PC-3 (cell line): Measurements from ENCODE around the gene HIVEP3.

Experiments
- CTCF ChIP-seq: fragments of 300-600 bp; sonication (generic); conservative IDR thresholded peaks from 2 replicates; pipeline ENCODE4 v1.5.1; 2017; ENCODE audit warnings: antibody characterized with exemption, low read depth, mild to moderate bottlenecking, low read length
- EZH2 ChIP-seq: fragments of 300-600 bp; sonication (generic); IDR thresholded peaks from one replicate; pipeline ENCODE4 v1.6.1; 2017; ENCODE audit warnings: antibody characterized with exemption, mild to moderate bottlenecking, low read length; ENCODE audit not compliant: unreplicated experiment
- EZH2phosphoT487 ChIP-seq: fragments of 300-600 bp; sonication (generic); IDR thresholded peaks from 2 replicates; pipeline ENCODE4 v1.6.1; 2018; ENCODE audit warnings: mild to moderate bottlenecking, antibody characterized with exemption, low read length, borderline replicate concordance

- TF ChIP-seq CTCF (no peak), EZH2 (no peak), EZH2phosphoT487 (no peak)
These were observed 384.3 kb downstream of the HIVEP3 start for GRCh38 chr1:41534181-41535076.
